ENCODE measurements around the gene ZNF536.

The ZNF536 gene

DNA sequence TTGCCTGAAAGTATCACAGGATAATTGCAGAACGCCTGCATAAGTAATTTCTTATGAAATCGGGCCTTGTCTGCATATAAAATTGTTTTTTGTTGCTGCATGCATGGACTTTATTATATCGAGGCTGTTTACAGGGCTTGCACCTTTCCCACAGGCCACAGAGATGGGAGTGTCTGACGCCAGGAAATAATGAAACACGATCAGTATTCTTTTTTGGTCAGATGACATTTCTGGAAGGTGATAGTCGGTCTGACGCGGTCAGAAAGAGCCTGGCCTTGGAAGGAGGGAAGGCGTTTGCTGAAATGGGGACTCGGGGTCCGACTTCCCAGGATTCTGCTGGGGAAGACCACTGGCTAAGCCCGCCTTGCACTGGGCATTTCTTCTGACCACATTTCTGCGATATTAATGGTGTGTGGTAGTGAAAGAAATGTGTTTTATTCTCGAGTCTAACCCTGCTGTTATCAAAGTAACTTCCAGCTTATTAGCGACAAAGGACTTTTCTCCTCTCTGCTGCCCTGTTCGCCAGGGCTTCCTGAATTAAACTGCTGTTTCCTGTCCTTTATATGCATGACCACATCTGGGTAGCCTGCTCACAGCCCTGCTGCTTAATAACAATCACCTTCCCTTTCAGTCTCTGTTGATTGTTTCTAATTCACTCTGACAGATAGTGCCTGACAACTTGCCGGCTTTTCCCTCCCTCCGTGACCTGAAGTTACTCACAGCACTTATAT lies 11.6 kb upstream of the ZNF536 start:
- Histone ChIP-seq H3K36me3 (ENCODE audit: control insufficient read depth, insufficient read depth, low read length) (no peaks in the 10 kb centered on the region), H3K27me3 (ENCODE audit: control insufficient read depth, insufficient read depth, low read length) (no peaks in the 10 kb centered on the region), H3K4me1 (ENCODE audit: control insufficient read depth, insufficient read depth, low read length) (no peaks in the 10 kb centered on the region), H3K9ac (ENCODE audit: low read length) (no peak overlapping the region), H3K4me3 (ENCODE audit: low read length) (no peak overlapping the region), H3K9me3 (ENCODE audit: control insufficient read depth, low read length) (no peaks in the 10 kb centered on the region)

- no peaks in the 10 kb centered on the region for H3K27me3 ChIP-seq (ENCODE audit: control insufficient read depth, insufficient read depth, low read length)
- no peaks in the 10 kb centered on the region for H3K9me3 ChIP-seq (ENCODE audit: control insufficient read depth, low read length)
- no peaks in the 10 kb centered on the region for H3K36me3 ChIP-seq (ENCODE audit: control insufficient read depth, insufficient read depth, low read length)
- H3K4me1 ChIP-seq (ENCODE audit: control insufficient read depth, insufficient read depth, low read length): no peaks in the 10 kb centered on the region
- H3K4me3 ChIP-seq (ENCODE audit: low read length): no peak overlapping the region
- H3K9ac ChIP-seq (ENCODE audit: low read length): no peak overlapping the region
Measured at GRCh38 chr19:30361107-30361447, 11.1 kb upstream of the ZNF536 start.

GRCh38 chr19:30361721-30362120 lies 10.5 kb upstream of the ZNF536 start:
- H3K4me3 ChIP-seq (ENCODE audit: low read length): no peak overlapping the region
- H3K9ac ChIP-seq (ENCODE audit: low read length): no peak overlapping the region
- no peaks in the 10 kb centered on the region for H3K4me1 ChIP-seq (ENCODE audit: control insufficient read depth, insufficient read depth, low read length)
- H3K36me3 ChIP-seq (ENCODE audit: control insufficient read depth, insufficient read depth, low read length): no peaks in the 10 kb centered on the region
- no peaks in the 10 kb centered on the region for H3K9me3 ChIP-seq (ENCODE audit: control insufficient read depth, low read length)
- H3K27me3 ChIP-seq (ENCODE audit: control insufficient read depth, insufficient read depth, low read length): no peaks in the 10 kb centered on the region

DNA sequence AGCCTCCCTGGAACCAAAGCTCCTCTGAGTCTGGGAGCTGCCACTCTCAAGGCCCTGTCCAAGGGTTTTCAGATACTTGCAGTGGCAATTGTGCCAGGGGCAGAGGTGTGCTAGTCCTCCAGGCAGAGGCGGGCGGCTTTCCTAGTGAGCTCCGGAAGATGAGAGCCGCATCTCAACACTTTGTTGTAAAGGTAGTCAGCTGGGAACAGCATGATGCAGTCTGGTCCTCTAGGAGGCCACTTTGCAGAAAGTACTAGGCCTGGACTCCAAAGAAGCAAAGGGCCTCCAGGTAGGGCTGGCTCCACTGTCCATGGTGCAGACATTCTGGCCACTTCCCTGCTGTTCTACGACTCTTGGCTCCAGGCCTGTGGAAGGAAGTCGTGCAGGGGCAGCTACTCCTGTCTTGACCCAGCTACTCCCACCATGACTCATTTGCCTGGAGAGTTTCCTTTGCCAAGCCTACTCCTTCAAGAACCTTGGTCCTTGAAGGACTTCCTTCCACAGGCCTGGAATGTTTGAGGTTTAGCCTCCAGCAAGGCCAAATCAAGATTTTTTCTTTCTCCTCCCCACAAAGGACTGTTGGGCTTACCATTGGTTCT lies 9.9 kb upstream of the ZNF536 start:
- Histone ChIP-seq H3K9me3 (ENCODE audit: control insufficient read depth, low read length) (no peaks in the 10 kb centered on the region), H3K4me1 (ENCODE audit: control insufficient read depth, insufficient read depth, low read length) (no peaks in the 10 kb centered on the region), H3K9ac (ENCODE audit: low read length) (no peak overlapping the region), H3K4me3 (ENCODE audit: low read length) (no peak overlapping the region), H3K27me3 (ENCODE audit: control insufficient read depth, insufficient read depth, low read length) (no peaks in the 10 kb centered on the region), H3K36me3 (ENCODE audit: control insufficient read depth, insufficient read depth, low read length) (no peaks in the 10 kb centered on the region)

GRCh38 chr19:30363073-30363472 lies 9.1 kb upstream of the ZNF536 start:
- Histone ChIP-seq H3K4me1 (ENCODE audit: control insufficient read depth, insufficient read depth, low read length) (no peaks in the 10 kb centered on the region), H3K36me3 (ENCODE audit: control insufficient read depth, insufficient read depth, low read length) (no peaks in the 10 kb centered on the region), H3K4me3 (ENCODE audit: low read length) (no peak overlapping the region), H3K9me3 (ENCODE audit: control insufficient read depth, low read length) (no peaks in the 10 kb centered on the region), H3K27me3 (ENCODE audit: control insufficient read depth, insufficient read depth, low read length) (no peaks in the 10 kb centered on the region), H3K9ac (ENCODE audit: low read length) (no peak overlapping the region)

GRCh38 chr19:30364866-30365800 lies 7.1 kb upstream of the ZNF536 start:
- Histone ChIP-seq H3K4me3 (ENCODE audit: low read length) (no peak overlapping the region), H3K36me3 (ENCODE audit: control insufficient read depth, insufficient read depth, low read length) (no peaks in the 10 kb centered on the region), H3K27me3 (ENCODE audit: control insufficient read depth, insufficient read depth, low read length) (no peaks in the 10 kb centered on the region), H3K9ac (ENCODE audit: low read length) (no peak overlapping the region), H3K9me3 (ENCODE audit: control insufficient read depth, low read length) (no peaks in the 10 kb centered on the region), H3K4me1 (ENCODE audit: control insufficient read depth, insufficient read depth, low read length) (no peaks in the 10 kb centered on the region)

DNA sequence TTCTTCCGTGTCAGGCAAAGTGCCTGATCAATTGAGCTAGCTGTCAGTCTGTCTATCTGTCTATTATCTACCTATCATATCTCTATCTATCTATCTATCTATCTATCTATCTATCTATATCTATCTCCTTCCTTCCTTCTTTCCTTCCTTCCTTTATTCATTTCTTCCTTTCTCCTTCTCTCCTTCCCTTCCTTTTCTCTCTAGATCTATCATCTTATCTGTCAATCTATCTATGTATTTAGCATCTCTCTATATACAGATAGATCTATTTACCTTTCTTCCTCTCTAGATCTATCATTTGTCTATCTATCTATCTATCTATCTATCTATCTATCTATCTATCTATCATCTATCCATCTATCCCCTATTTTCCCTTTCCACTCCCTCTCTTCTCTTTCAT lies 5.9 kb upstream of the ZNF536 start:
- Histone ChIP-seq H3K36me3 (ENCODE audit: control insufficient read depth, insufficient read depth, low read length) (no peaks in the 10 kb centered on the region), H3K4me1 (ENCODE audit: control insufficient read depth, insufficient read depth, low read length) (no peaks in the 10 kb centered on the region), H3K27me3 (ENCODE audit: control insufficient read depth, insufficient read depth, low read length) (no peaks in the 10 kb centered on the region), H3K9me3 (ENCODE audit: control insufficient read depth, low read length) (no peaks in the 10 kb centered on the region), H3K4me3 (ENCODE audit: low read length) (no peak overlapping the region), H3K9ac (ENCODE audit: low read length) (no peak overlapping the region)

- H3K36me3 ChIP-seq (ENCODE audit: control insufficient read depth, insufficient read depth, low read length): no peaks in the 10 kb centered on the region
- H3K4me3 ChIP-seq (ENCODE audit: low read length): no peak overlapping the region
- no peaks in the 10 kb centered on the region for H3K4me1 ChIP-seq (ENCODE audit: control insufficient read depth, insufficient read depth, low read length)
- H3K9me3 ChIP-seq (ENCODE audit: control insufficient read depth, low read length): no peaks in the 10 kb centered on the region
- H3K9ac ChIP-seq (ENCODE audit: low read length): no peak overlapping the region
- H3K27me3 ChIP-seq (ENCODE audit: control insufficient read depth, insufficient read depth, low read length): no peaks in the 10 kb centered on the region
Measured at GRCh38 chr19:30367006-30367405, 5.2 kb upstream of the ZNF536 start.

GRCh38 chr19:30367421-30367820 lies 4.8 kb upstream of the ZNF536 start:
- no peak overlapping the region for H3K9ac ChIP-seq (ENCODE audit: low read length)
- H3K36me3 ChIP-seq (ENCODE audit: control insufficient read depth, insufficient read depth, low read length): no peaks in the 10 kb centered on the region
- no peak overlapping the region for H3K4me3 ChIP-seq (ENCODE audit: low read length)
- H3K9me3 ChIP-seq (ENCODE audit: control insufficient read depth, low read length): no peaks in the 10 kb centered on the region
- H3K27me3 ChIP-seq (ENCODE audit: control insufficient read depth, insufficient read depth, low read length): no peaks in the 10 kb centered on the region
- no peaks in the 10 kb centered on the region for H3K4me1 ChIP-seq (ENCODE audit: control insufficient read depth, insufficient read depth, low read length)

- Histone ChIP-seq H3K9me3 (ENCODE audit: control insufficient read depth, low read length) (no peaks in the 10 kb centered on the region), H3K9ac (ENCODE audit: low read length) (no peak overlapping the region), H3K27me3 (ENCODE audit: control insufficient read depth, insufficient read depth, low read length) (peaks cover 6% of the 10 kb centered on the region), H3K36me3 (ENCODE audit: control insufficient read depth, insufficient read depth, low read length) (no peaks in the 10 kb centered on the region), H3K4me1 (ENCODE audit: control insufficient read depth, insufficient read depth, low read length) (no peaks in the 10 kb centered on the region), H3K4me3 (ENCODE audit: low read length) (no peak overlapping the region)
Measured at GRCh38 chr19:30369833-30370232, 2.4 kb upstream of the ZNF536 start.

DNA sequence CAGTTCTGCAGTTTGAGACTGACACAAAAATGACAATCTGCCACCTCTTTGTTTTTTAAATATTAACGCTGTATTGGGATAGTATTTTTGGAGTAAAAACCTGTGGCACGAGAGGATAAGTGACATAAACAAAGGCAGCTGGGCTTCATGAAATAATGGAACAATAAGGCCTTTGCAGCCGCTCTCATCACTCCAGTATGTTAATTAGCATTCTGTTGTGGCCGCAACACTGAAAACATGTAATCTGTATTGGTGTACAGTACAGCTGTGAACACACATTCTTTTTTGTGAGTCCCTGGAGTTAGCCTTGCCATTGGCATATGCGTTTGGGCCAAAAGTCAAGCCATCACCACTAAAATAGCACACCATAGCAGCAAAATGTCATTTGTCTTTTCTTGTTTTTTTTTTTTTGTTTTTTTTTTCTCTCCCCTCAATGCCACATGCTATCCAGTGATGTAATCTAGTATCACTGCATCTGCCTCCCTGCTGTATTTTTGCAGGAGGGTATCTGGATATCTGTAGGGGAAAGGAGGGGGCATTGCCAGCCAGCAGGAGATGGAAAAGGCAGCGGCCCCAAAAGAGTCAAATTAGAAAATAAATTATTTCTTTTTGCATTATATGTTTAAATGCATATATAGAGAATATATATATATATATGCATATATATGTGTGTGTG lies 885 bp upstream of the ZNF536 start:
- H3K27me3 ChIP-seq (ENCODE audit: control insufficient read depth, insufficient read depth, low read length): peaks cover 14% of the 10 kb centered on the region
- H3K9ac ChIP-seq (ENCODE audit: low read length): no peak overlapping the region
- H3K4me3 ChIP-seq (ENCODE audit: low read length): no peak overlapping the region
- H3K4me1 ChIP-seq (ENCODE audit: control insufficient read depth, insufficient read depth, low read length): no peaks in the 10 kb centered on the region
- no peaks in the 10 kb centered on the region for H3K9me3 ChIP-seq (ENCODE audit: control insufficient read depth, low read length)
- H3K36me3 ChIP-seq (ENCODE audit: control insufficient read depth, insufficient read depth, low read length): no peaks in the 10 kb centered on the region

GRCh38 chr19:30373593-30373992 lies 1.4 kb downstream of the ZNF536 start:
- no peak overlapping the region for H3K9ac ChIP-seq (ENCODE audit: low read length)
- H3K36me3 ChIP-seq (ENCODE audit: control insufficient read depth, insufficient read depth, low read length): no peaks in the 10 kb centered on the region
- H3K4me1 ChIP-seq (ENCODE audit: control insufficient read depth, insufficient read depth, low read length): no peaks in the 10 kb centered on the region
- H3K4me3 ChIP-seq (ENCODE audit: low read length): no peak overlapping the region
- H3K27me3 ChIP-seq (ENCODE audit: control insufficient read depth, insufficient read depth, low read length): peaks cover 14% of the 10 kb centered on the region
- H3K9me3 ChIP-seq (ENCODE audit: control insufficient read depth, low read length): no peaks in the 10 kb centered on the region
